ENCODE data around the gene FBN1.

FBN1 gene

GRCh38 chr15:48388910-48389309 is 256.6 kb downstream of the FBN1 start:
- DNase-seq = no peak

DNA sequence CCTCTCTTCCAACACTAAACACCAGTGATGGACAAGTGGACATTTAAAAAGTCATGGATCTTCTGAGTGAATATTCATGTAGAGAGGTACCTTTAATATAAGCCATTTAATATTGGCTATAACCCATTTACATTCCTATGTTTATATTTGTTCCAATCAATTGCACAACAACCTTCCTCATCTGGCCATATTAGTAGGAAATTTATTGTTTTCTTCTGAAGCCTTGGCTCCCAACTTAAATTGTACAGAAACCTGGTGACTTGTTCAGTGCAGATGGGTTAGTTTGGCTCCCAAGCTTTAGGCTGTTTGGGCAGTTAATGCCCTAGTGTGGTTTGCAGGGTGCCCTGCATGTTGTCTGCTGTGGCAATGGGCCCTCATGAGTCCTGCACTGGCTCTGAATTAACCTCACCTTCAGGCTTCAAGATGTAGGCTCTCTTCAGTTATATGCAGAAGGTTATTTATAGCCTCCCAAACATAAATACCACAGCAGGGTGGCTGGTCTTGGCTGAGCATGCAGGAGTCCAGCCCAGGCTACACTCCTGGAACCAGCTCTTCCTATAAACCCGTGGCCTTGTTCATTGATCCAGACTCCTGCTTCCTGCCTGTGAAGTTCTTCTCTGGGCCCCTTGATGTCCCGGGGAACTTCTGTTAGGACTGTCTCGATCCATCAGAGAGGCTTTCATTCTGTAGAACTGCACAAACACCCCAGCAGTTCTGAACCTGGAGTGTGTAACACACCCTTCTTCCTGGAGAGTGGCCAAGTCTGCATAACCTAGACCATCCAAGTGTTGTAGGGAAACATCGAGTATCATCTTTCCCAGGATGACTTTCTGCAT is 257.3 kb downstream of the FBN1 start:
- no peak for DNase-seq

DNA sequence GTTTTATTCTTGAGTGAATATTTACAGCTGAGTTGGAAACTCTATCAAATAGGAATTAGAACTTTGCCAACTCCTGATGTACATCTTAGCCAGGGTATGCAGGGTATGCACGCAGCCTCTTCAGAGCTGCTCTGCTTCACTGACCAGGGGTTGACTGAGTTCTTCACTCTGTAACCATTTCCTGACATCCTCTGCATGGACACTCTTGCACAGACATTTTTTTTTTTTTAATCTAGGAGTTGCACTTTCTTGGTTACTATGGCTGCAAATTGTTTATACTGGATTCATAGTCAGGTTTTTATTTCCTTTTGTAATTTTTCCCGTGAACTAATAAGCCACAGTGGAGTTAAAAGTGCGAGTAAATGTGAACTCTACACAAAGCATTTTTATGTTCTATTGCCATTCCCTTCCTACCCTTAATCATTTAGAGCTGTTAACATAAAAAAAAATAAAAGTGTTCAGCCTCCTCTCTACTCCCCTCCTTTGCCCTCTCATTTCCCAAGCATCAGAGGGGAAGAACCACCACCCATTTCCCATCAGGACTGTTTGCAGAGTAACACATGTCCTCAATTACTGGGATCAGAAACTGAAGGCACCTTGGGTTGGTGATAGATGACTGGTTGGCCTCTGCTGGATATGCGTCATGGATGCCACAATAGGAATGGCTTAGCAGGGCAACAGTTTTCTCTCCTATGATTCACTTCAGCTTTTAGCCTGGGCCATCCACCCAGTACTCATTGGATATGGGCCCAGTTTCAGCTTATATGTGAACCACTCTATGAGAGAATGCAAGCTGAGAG is 260.3 kb downstream of the FBN1 start:
- DNase-seq = no peak

GRCh38 chr15:48384616-48385015 is 260.9 kb downstream of the FBN1 start:
- DNase-seq = no peak

GRCh38 chr15:48383031-48383430 is 262.5 kb downstream of the FBN1 start:
- no peak for DNase-seq

GRCh38 chr15:48381861-48382260 is 263.6 kb downstream of the FBN1 start:
- no peak for DNase-seq

DNA sequence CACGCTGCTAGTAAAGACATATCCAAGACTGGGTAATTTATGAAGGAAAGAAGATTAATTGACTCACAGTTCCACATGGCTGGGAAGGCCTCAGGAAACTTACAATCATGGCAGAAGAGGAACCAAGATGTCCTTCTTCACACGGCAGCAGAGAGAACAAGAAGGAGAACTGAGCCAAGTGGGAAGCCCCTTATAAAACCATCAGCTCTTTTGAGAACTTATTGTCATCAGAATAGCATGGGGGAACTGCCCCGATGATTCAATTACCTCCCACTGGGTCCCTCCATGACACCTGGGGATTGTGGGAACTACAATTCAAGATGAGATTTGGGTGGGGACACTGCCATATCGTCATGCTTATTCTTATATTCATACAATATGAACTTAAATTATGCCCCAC is 265.3 kb downstream of the FBN1 start:
- DNase-seq = no peak

DNA sequence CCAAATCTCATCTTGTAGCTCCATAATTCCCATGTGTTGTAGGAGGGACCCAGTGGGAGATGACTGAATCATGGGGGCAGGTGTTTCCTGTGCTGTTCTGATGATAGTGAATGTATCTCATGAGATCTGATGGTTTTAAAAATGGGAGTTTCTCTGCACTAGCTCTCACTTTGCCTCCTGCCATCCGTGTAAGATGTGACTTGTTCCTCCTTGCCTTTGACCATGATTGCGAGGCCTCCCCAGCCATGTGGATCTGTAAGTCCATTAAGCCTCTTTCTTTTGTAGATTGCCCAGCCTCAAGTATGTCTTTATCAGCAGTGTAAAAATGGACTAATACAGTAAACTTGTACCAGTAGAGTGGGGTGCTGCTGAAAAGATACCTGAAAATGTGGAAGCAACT is 269.7 kb downstream of the FBN1 start:
- DNase-seq = no peak

DNA sequence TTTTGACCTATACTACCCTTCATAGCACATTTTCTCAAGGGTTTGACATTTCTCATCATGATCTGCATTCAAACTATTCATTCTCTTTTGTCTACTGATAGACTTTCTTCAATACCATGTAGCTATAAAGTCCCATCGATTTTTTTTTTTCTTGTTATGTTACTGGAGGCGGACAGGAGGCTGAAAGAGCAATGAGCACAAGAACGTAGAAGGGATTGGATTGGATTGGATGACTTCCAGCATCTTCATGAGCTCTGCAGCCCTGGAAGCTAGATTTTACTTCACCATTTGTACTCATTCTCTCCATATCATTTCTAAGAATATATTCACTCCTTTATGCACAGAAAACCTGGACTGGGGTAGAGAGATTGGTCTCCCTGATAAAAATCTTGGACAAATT is 271.0 kb downstream of the FBN1 start:
- no peak for DNase-seq

DNA sequence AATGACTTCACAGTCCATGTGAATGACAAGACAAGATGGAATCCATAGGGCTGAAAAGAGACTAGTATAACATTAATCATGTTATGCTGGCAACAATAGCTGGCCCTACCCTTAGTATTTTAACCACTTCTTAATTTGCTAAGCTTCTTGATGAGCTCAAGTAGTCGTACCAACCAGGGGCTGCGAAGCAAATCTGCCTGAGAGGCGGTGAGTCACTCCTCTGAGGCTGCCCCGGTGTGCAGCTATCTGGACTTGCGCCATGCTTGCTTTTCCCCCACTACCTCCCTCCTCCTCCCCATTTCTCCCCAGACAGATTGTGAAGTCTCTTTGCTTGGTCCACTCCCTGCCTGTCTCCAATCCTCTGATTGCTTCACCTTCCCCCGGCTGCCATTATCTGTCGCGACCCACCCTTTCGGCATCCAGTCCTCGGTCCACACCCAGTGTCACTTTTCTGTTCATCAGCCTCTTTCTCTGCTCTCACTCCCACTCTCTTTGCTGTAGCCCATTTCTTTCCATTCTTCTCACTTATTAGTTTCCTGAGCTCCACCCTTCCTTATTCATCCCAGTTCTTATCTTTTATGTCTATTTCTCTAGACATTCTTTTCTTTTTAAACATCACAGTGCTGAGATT is 271.6 kb downstream of the FBN1 start:
- no peak for DNase-seq

DNA sequence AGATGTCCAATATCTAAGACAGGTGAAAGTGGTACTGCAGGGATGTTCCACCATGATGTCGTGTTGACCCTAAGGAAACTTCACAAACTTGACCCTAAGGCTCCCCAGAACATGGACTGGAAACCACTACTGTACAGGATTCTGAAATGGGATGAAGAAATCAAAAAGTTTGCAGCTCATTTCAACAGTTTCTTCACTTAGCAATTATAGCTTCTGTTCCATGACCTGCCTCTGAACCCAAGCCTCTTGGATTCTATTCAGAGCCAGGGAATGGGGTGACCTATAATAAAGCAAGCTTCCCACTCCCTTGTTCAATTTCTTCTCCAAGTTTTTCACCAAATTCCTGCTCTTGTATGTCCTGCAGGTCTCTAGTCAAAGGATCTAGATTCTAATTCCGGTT is 273.5 kb downstream of the FBN1 start:
- DNase-seq = no peak

DNA sequence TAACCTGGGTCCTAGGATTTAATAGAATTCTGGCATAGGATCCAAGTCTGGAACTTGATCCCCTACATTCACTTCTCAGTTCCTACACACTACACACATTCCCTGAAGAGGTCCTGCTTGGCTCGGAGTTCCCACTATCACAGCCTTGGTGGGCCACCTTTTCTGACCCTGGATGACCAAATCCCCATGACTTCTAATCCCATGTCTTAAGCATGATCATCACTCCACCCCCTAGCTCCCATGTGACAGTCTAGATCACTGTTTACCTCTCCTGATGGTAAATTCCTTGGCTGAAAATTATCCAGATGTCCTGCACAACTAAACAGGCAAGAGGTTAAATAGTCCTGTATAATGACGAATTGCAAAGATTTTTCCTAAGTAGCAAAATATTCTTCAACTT is 274.0 kb downstream of the FBN1 start:
- no peak for DNase-seq

- DNase-seq = no peak
Observed at GRCh38 chr15:48370460-48370859, 275.0 kb downstream of the FBN1 start.

GRCh38 chr15:48367483-48367882 is 278.0 kb downstream of the FBN1 start:
- no peak for DNase-seq

DNA sequence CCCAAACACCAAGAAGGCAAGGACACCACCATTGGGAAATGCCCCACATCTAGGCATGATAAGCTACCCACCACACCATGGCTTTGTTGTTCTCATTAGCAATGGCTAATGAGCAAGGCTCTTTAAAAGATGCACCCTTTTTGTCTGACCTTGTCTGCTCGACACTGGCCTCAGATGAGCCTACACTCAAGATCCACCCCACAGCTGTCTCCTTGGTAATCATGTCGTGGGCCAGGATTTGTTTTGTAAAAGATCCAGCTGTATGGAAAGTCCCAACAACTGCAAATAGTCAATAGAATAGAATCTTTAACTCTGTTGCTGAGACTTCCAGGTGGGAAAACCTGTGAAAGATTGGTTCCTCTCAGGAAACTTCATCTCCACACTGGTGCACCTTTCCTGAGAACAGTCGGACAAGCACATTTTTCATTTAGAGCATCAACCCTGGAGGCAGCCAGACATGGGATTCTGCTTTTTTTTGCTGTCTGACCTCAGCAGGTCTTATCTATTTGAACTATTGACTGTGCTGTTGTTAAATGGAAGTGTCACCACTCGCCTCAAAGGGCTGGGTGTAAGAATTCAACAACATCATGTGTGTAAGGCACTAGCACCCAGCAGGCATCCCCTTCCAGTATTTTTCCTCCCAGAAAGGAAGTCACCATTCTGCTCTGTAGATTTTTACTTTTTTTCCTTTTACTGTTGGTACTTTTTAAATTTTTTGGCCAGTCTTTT is 278.8 kb downstream of the FBN1 start:
- no peak for DNase-seq

- no peak for DNase-seq
Observed at GRCh38 chr15:48365575-48365974, 279.9 kb downstream of the FBN1 start.

GRCh38 chr15:48363474-48363873 is 282.0 kb downstream of the FBN1 start:
- DNase-seq = no peak

DNA sequence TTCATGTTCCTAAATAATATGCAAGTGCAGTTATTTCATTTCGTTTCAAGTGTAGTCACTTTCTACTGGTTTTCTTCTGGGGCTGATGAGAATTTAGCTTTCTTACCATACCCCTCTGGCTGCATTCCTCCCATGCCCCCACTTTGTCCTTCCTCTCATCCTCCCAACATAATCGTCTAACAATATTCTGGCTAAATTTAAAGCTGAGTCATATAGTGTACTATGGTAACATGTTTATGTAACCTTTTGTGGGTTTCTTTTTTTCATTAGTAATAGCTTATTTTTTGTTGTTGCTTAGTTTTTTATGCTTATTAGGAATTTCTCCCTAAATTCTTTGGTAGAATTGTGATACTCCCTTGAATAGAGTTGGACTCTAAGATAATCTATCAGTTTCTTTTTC is 283.8 kb downstream of the FBN1 start:
- DNase-seq = no peak

DNA sequence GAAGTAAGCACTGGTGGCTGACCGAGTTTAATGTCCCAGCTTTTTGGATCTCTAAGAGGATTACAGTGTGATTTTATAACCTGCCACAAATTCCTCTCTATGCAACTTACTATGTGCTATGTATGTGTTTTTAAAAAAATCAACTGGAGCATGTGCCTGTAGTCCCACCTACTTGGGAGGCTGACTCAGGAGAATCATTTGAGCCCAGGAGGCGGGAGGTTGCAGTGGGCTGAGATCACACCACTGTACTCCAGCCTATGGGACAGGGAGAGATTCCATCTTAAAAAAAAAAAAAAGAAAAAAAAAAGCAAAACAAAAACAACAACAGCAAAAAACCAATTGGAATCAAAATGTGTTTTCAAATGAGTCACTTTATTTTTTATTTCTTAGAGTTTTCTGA is 284.7 kb downstream of the FBN1 start:
- no peak for DNase-seq
